HTERT RPE-1 (cell line): Measurements from ENCODE around the gene ARHGAP33.
"Not testable (repeated sequence)": the region's sequence is repeated elsewhere in the genome, so short reads cannot be mapped to it uniquely, and the experiment has no call there.

ENCODE experiments used
- in situ Hi-C: fragments of 300-500 bp; cut with MboI; formaldehyde crosslinking; loops from 4 replicates; pipeline ENCODE4 v1.14.3; 2020; ENCODE audit warnings: low sequenced_read_pairs

The ARHGAP33 gene

DNA sequence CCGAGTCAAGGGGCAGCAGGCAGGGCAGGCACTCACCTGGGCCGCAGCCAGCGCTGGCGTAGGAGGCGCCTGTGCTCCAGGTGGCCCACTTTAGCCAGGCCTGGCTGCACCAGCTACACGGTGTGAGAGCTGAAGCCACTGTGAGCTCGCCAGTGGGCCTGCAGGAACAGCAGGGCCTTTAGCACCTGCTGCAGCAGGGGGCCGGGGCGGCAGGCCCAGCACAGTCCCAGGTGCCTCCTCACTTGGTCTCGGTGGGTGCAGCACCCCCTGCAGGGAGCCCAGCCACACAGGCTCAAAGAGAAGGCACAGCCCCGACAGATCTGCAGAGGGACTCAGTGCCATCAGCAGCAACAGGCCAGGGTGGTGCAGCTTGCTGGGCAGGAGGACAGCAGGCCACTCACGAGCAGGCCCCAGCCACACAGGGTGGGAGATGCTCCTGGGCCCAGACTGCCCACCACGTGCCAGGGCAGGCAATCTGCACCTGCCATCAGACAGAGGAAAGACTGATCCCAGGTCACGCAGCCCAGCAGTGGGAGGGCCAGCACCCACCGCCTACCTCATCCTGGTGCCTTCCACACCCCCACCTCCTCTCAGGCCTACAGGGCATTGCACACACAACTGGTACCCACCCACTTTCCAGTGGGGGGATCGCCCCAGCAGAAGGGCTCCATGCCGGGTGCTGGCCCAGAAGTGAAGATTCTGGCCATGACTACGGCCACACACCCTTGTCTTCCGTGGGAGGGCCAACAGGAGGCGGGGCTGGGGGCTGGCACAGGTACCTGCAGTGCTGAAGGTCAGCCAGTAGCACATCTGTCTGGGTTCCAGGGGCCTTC lies 15.8 kb downstream of the ARHGAP33 start:
- in situ Hi-C loops = no loop called here

DNA sequence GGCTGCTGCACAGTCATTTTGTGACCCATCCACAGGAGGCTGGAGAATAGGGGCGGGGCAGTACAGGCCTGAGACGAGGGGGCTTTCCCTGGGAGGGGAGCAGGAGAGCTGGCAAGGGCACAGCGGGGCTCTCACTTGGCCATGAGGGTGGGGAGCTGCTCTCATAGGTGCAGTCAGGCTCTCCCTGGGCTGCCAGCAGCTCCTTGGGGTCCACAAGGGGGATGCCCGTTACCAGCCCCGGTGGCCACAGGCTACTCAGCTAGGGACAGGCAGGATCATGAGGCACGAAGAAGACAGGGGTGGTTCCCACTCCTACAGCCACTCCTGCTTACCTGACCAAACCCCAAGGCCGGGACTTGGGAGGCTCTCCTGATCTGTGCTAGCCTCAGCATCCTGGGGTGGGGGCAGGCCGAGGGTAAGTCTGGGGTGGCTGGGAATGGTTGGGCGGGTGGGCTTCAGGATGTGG lies 16.5 kb downstream of the ARHGAP33 start:
- in situ Hi-C loops = no loop called here

DNA sequence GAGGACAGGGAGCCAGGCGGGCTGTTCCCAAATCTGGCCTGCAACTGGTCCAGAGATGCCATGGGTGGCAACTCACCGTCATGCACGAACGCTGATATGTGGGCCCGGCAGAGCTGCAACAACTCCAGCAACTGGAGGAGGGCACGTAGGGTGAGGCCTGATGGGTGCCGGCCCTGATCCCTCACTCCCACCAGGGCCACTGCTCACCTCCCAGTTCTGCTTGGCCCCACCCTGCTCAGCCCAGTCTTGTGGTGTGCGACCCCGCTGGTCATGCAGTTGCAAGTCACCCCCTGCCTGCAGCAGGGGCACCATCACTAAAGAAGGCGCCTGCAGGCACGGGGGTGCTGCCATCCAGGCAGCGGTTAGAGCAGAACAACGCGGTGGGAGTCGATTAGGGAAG lies 16.9 kb downstream of the ARHGAP33 start:
- in situ Hi-C loops = no loop called here

DNA sequence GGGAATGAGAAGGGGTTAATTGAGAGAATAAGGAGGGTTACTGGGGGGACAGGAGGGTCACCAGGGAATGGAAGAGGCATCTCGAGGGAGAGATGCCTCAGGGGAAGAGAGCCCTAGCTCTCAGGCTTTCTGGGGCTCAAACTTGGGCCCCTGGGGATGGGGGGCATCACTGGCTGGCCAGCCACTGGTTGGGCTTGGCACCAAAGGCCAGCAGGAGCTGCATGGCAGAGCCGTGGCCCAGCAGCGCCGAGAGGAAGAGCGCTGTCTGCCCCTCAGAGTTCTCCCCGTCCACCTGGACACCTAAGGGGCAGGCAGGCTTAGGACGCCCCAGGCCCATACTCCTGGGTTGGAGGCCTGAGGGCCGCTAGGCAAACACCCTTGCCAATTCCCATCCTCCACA lies 17.5 kb downstream of the ARHGAP33 start:
- in situ Hi-C loops = no loop called here

DNA sequence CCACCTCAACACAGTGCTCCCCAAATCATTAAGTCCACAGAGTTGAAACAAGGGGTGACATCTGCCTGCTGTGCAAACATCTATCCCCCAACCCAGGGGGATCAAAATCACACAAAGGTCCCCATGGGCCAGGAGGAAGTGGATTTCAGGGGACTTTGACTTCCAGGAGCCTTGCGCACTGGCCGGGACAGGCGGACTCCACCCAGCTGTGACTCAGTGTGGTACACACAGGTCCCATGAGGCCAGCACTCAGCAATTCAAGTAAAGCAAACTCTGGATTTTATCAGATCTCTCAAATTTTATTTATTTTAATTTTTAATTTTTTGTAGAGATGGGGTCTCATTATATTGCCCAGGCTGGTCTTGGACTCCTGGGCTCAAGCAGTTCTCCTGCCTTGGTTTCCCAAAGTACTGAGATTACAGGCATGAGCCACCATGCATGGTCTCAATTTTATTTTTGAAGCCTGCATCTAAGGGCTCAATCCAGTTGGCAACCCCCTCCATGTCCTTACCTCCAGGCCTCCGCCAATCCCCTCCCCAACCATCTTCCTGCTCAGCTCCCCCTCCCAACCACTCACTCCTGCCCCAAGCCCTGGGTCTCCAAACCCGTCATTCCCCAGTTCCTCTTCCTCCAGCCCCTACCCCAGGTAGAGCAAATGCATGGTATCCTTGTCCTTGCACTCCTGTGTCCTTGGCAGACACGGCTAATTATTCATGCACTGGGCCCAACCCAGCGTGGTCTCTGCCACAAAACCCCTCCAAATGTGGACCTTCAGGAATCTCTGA lies 18.2 kb downstream of the ARHGAP33 start:
- in situ Hi-C loops = no loop called here

DNA sequence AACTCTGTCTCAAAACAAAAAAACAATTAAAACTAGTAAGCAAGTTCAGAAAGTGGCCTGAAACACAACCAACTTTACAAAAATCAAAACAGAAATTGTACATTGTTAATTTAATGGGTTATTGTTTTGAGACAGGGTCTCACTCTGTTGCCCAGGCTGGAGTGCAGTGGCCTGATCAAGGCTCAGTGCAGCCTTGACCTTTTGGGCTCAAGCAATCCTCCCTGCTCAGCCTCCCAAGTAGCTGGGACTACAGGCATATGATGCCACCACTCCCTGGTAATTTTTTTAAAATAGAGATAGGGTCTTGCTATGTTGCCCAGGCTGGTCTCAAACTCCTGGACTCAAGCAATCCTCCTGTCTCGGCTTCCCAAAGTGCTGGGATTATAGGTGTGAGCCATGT lies 20.2 kb downstream of the ARHGAP33 start:
- in situ Hi-C loops = not testable (repeated sequence)

DNA sequence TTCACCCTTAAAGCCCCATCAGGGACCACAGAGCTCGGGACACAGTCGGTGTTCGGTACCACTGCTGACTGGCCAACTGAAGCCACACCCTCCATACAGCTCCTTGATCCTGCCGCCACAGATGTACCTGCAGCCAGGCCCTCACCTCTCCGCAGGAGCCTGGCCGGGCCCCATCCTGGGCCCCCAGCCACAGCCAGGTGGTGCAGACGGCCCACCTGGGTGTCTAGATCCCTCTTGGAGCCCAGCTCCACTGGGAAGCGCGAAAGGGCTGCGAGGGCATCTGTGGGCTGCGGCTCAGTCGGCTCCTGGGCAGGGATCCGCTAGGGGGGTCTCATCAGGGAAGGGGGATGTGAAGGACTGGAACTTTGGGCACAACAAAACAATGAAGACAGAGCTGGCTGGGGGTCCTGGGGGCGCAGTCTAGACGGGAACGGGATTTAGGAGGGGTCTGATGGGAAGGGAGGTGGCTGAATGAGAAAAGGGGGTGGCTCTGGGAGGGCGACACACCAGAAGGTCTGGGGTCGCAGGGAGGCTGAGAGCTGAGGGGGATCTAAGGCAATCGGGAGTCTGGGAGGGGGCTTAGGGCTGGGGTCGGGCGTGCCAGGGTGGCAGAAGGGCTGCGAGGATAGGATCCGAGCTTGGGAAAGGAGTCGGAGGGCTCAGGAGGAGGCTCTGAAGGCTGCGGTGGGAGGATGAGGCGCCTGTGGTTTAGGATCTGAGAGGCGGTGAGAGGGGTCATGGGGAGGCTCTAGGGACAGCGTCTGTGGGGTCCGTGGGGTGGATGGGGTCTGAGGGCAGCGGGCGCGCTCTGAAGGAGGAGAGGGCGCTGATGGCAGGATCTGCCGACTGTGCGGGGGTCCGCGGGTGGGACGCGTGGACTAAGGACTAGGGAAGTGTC lies 21.5 kb downstream of the ARHGAP33 start:
- in situ Hi-C loops = no loop called here

DNA sequence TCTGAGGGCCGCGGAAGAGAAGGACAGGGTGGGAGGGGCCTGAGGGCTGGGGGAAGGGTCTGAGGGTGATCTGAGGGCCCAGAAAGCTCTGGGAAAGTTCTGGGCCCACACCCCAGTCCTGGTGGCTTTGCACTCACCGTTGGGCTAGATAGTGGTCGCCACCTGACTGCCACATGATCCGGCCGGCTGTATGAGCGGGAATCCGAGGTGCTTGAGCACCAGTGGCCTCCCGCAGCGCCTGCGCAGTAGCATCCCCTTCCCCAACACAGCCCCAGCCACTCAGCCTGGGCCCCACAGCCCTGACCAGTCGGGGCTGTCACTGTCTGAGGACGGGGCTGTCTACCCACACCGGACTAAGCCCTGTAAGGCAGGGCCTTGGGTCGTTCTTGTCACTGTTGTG lies 22.3 kb downstream of the ARHGAP33 start:
- in situ Hi-C loops = no loop called here

DNA sequence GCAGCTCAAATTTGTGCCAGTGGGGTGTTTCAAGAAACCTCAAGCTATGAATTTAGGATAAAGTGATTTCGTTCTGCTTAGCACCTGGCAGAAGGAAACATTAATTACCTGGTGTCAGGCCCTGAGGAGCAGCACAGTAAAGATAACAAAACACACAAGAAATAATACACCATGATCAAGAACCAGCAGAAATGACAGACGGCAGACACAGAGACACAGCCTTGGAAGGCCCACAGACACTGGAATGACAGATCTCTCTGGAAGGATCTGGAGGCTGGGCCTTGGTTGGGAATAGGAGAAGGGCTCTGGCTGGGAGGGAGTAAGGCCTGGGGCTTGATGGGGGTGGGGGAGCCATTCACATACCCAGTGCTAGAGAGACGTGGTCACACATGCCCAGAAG lies 26.5 kb downstream of the ARHGAP33 start:
- in situ Hi-C loops = no loop called here

DNA sequence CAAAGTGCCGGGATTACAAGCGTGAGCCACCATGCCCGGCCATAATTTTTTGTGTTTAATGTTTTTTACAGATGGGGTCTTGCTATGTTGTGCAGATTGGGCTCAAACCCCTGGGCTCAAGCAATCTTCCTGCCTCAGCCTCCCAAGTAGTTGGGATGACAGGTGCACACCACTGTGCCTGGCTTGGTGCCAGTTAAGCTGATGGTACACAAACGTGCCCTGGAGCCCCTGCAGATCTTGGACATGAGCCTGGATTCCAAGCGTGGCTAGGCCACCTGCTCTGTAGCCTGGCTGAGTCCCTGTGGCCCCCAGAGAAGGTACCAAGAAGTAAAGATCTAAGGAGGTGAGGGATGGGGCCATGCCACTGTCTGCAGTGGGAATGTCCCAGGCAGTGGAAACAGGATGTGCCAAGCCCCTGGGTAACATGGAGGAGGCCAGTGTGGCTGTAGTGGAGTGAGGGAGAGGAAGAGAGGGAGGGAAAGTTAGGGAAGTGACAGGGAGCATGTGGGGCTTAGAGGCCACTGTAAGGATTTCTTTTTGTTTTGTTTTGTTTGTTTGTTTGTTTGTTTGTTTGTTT lies 30.2 kb downstream of the ARHGAP33 start:
- in situ Hi-C loops = no loop called here

DNA sequence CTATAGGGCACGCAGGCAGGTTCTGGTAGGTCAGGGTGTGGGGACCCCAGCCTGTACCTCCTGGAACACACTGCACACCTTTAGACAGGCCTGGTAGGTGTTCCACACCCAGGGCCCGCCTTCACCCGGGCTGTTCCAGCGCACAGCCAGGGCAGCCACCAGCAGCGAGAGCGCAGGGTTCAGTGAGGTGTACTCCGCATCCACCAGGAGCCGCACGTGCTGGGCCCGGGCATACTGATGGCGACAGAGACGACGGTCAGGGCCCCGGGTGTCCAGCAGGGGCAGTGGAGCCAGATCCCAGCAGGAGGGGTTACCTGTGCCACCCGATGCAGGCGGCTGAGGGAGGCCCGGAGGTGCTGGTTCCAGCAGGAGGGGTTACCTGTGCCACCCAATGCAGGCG lies 31.2 kb downstream of the ARHGAP33 start:
- in situ Hi-C loops = no loop called here

DNA sequence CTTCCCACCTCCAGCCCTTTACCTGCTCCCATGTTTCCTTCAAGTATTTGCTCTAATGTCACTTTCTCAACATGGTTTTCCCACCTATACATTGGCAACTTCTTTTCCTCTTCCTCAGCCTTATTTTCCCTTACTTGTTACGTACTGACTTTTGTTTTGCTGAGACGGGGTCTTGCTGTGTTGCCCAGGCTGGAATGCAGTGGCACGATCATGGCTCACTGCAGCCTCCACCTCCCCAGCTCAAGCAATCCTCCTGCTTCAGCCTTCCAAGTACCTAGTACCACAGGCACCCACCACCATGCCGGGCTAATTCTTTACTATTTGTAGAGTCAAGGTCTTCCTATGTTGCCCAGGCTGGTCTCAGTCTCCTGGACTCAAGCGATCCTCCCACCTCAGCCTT lies 32.3 kb downstream of the ARHGAP33 start:
- in situ Hi-C loops = no loop called here

DNA sequence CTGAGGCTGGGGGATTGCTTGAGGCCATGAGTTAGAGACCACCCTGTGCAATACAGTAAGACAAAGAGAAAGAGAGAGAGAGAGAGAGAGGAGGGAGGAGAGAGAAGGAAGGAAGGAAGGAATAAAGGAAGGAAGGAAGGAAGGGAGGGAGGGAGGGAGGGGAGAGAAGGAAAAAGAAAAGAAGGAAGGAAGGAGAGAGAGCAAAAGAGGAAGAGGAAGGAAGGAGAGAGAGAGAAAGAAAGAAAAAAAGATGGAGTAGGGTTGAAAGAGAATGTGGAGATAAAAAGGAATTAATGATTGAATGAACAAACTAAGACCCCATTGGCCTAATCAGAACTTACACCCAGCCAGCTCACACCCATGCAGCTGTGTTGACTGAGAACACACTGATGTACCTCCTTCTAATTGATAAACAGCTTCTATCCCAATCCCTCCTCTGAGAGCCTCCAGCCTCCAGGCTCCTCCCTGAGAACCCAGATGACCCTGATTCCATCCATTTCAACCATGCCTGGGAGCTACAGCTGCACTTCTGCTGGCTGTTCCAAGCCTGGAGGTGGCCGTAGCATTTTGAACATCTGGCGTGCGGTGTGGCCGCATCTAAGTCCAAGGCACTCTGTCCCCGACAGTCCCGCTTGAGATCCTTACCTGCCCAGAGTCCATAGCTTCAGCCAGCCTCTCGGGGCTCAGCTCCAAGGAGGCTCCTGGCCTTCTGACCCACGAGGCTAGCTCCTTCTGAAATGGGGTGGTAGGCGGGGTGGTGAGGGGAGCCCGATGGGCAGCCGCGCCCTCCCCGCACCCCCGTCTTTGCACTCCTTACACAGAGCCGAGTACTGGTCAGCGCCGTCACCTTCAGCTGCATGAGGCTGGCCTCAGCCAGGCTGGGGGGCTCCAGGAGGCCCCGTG lies 36.2 kb downstream of the ARHGAP33 start:
- in situ Hi-C loops = no loop called here

DNA sequence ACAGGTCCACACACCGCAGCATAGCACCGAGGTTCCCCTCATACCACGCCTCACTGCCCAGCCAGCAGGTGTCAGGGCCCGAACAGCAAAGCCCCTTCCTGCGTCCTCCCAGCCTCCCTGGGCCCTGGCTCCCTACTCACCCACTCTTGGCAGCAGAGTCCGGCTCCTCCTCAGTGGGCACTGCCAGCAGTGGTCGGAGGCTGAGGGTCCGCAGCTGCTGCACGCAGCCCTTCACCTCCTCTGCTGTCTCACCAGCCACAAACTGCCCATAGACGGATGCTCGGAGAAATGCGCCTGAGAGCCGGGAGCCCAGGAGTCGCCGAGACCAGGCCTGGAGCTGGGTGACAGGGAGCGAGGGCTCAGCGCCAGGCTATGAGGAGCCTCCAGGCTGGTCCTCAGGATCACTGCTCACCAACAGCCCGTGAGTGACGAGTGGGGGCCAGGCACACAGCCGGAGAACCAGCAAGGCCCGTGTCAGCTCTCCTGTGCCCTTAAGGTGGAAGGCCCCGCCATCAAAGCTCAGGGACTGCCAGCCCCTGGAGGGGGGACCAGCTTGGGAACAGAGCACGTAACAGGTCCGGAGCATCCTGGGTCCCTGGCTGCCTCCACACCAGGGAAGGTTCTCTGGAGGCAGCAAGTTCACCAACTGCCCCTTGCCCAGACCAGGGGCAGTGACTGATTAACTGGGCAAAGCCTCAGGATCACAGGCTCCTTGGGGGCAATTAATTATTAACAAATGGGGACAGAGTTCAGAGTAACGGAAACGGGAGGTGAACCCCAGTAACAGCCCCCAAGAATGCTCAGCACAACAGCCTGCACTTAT lies 37.1 kb downstream of the ARHGAP33 start, which contains the start of gene PRODH2:
Gene PRODH2, minus strand, starts transcription at position 626 of the 823 bp plus-strand sequence. Its CDS starts 40 bp downstream, at position 586.
- in situ Hi-C loops = no loop called here

DNA sequence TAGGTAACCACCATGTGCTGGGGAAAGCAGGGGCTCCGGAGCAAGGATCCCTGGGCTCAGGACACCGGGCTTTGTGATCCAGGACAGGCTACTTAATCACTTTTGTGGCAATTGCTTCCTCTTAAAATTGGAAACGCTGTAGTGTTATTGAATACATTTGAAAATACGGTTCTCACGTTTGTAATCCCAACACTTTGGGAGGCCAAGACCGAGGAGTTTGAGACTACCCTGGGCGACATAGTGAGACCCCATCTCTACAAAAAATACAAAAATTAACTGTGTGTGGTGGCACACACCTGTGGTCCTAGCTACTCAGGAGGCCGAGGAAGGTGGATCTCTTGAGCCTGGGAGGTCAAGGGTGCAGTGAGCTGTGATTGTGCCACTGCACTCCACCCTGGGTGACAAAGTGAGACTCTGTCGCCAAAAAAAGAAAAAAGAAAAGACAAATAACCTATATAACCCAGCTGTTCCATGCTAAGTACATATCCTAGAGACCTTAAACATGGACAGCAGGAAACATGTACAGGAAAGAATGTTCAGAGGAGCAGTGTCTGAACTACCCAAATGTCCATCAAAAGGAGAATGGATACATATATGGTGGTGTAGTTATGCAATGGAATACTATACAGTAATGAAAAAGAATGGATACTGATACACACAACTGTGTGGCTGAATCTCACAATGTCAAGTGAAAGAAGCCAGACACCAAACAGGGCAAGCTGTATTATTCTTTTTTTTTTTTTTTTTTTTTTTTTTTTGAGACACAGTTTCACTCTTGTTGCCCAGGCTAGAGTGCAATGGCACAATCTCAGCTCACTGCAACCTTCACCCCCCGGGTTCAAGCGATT lies 37.9 kb downstream of the ARHGAP33 start:
- in situ Hi-C loops = no loop called here

DNA sequence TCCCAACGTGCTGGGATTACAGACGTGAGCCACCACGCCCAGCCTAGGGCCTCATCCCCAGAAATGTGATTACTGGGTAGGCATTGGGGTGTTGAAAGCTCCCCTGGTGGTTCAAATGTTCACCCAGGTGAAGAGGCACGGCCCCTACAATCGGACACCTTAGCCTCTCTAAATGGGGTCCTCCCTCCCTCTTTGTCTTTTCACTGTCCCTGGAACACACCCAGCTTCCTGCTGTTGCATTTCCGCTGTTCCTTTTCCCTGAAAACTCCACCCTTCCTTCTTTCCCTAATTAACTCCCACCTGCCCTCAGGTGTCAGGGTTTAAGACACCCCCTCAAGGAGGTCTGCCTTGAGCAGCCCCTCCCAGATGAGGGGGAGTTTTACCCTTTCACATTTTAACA lies 40.9 kb downstream of the ARHGAP33 start:
- in situ Hi-C loops = no loop called here

DNA sequence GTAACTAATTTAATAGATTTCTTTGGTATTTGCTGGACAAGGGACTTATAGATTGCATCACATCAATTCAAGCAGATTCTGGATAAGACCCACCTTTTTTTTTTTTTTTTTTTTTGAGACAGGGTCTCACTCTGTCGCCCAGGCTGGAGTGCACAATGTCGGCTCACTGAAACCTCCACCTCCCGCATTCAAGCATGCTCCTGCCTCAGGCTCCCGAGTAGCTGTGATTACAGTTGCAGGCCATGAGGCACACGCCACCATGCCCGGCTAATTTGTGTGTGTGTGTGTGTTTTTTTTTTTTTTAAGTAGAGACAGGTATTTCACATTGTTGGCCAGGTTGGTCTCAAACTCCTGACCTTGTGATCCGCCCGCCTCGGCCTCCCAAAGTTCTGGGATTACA lies 41.5 kb downstream of the ARHGAP33 start:
- in situ Hi-C loops = no loop called here

DNA sequence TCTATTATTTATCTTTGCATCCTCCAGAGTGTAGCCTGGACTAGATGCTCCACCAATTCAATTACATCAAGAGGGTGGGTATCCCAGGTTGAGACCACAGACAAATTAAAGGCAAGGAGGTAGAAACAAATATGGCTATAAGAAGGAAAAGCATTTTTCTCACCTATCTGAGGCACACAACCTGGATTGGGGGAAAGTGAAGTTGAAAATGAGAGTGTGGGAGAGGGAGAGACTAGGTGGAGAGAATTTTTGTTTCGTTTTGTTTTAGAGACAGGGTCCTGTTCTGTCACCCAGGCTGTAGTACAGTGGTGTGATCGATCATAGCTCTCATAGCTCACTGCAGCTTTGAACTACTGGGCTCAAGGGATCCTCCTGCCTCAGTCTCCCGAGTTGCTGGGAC lies 43.1 kb downstream of the ARHGAP33 start:
- in situ Hi-C loops = no loop called here
